ENCODE results near the gene FBXW9.

FBXW9 gene

DNA sequence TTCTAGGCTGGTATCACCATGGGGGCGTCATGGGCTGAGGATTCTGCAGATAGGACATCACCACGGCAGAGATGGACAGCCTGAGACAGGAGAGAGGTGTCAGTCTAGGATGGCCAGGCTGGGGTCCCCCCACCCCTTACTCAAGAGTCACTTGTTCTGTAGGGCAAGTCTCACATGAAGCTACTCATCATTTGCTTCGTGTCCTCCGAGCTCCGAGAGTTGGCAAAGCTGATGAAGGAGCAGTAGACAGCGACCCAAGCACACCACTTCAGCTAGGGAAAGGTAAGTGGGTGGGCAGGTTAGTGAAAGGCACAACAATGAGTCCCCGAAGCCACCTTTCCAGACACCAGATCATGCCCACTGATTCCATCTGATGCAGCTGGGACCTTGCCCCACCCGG lies 28.1 kb downstream of the FBXW9 start:
- peaks cover 55% of the 10 kb centered on the region for H3K36me3 ChIP-seq (ENCODE audit: insufficient read depth, low read length)
- H3K27ac ChIP-seq (ENCODE audit: low read length) = peak overlapping the region; percentile 94
- ATAC-seq (ENCODE audit: insufficient read depth, low read depth) = no peak

DNA sequence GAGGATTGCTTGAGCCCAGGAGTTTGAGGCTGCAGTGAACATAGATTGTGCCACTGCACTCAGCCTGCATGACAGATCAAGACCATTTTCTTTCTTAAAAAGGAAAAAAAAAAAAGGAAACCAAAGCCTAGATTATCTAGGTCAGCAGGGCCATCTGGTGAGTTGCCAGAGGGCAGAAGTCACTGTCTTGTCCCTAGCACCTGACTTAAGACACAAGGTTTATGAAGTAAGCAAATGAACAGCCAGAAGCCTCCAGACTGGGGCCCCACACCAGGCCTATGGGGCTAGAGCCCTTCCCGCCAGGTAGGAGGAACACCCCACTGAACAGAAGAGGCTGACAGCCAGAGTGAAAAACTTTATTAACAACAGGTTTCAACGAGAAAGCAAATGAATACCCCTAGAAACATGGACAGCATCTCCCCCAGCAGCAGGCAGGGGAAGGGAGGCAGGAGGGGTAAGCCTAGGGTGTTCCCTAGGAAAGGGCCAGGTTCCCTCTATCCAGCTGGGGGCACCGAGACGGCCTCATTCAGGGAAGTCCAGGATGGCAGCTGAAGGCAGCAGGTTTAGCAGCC lies 28.6 kb downstream of the FBXW9 start:
- DNase-seq = no peak
- Histone ChIP-seq H2AFZ (ENCODE audit: low read depth, low read length) (no peak overlapping the region), H3K4me2 (ENCODE audit: insufficient read depth, low read length) (peak overlapping the region; percentile 77), H3K27ac (ENCODE audit: low read length) (no peak overlapping the region), H3K27me3 (ENCODE audit: insufficient read depth, low read length, poor library complexity) (no peaks in the 10 kb centered on the region), H3K9me3 (ENCODE audit: insufficient read depth, low read length, severe bottlenecking) (no peaks in the 10 kb centered on the region), H3K79me2 (ENCODE audit: insufficient read depth, low read length) (peaks cover 62% of the 10 kb centered on the region), H4K20me1 (ENCODE audit: insufficient read depth, low read length) (peaks cover 12% of the 10 kb centered on the region; the same call in 1 of the 2 replicates), H3K4me3 (ENCODE audit: low read depth in 1 of 2, low read length in 2 of 2) (peak overlapping the region in 1 of 2 experiments; percentile 84; a peak in 2 of 4 replicates), H3K9ac (ENCODE audit: low read depth, low read length) (peak overlapping the region; percentile 74), H3K4me1 (ENCODE audit: insufficient read depth, low read length) (peaks cover 50% of the 10 kb centered on the region), H3K36me3 (ENCODE audit: insufficient read depth, low read length) (peaks cover 55% of the 10 kb centered on the region)
- no peak for ATAC-seq (ENCODE audit: insufficient read depth, low read depth)
- no peak for TF ChIP-seq EZH2 (IDR thresholded peaks at IDR 0.05; ENCODE audit: borderline replicate concordance, low read depth, low read length, severe bottlenecking)
- TF ChIP-seq, protein P1, sequence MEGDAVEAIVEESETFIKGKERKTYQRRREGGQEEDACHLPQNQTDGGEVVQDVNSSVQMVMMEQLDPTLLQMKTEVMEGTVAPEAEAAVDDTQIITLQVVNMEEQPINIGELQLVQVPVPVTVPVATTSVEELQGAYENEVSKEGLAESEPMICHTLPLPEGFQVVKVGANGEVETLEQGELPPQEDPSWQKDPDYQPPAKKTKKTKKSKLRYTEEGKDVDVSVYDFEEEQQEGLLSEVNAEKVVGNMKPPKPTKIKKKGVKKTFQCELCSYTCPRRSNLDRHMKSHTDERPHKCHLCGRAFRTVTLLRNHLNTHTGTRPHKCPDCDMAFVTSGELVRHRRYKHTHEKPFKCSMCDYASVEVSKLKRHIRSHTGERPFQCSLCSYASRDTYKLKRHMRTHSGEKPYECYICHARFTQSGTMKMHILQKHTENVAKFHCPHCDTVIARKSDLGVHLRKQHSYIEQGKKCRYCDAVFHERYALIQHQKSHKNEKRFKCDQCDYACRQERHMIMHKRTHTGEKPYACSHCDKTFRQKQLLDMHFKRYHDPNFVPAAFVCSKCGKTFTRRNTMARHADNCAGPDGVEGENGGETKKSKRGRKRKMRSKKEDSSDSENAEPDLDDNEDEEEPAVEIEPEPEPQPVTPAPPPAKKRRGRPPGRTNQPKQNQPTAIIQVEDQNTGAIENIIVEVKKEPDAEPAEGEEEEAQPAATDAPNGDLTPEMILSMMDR (IDR thresholded peaks at IDR 0.05; ENCODE audit: borderline replicate concordance, extremely low read depth, low read length, poor library complexity, severe bottlenecking) = no peak

More for the DNA sequence above, 28.1 kb downstream of the FBXW9 start:
- H3K4me3 ChIP-seq (ENCODE audit: low read depth in 1 of 2, low read length in 2 of 2) = peak overlapping the region; percentile 67 to 84; a peak in 3 of 4 replicates
- peak overlapping the region; percentile 74 for H3K9ac ChIP-seq (ENCODE audit: low read depth, low read length)
- DNase-seq = no peak
- no peak for TF ChIP-seq EZH2 (IDR thresholded peaks at IDR 0.05; ENCODE audit: borderline replicate concordance, low read depth, low read length, severe bottlenecking)
- TF ChIP-seq, protein P1 (IDR thresholded peaks at IDR 0.05; ENCODE audit: borderline replicate concordance, extremely low read depth, low read length, poor library complexity, severe bottlenecking) = no peak
- H3K4me2 ChIP-seq (ENCODE audit: insufficient read depth, low read length) = peak overlapping the region; percentile 77
- H4K20me1 ChIP-seq (ENCODE audit: insufficient read depth, low read length) = peaks cover 13% of the 10 kb centered on the region; the same call in 1 of the 2 replicates
- peaks cover 65% of the 10 kb centered on the region for H3K79me2 ChIP-seq (ENCODE audit: insufficient read depth, low read length)
- H2AFZ ChIP-seq (ENCODE audit: low read depth, low read length) = no peak overlapping the region
- peaks cover 50% of the 10 kb centered on the region for H3K4me1 ChIP-seq (ENCODE audit: insufficient read depth, low read length)
- no peaks in the 10 kb centered on the region for H3K9me3 ChIP-seq (ENCODE audit: insufficient read depth, low read length, severe bottlenecking)
- no peaks in the 10 kb centered on the region for H3K27me3 ChIP-seq (ENCODE audit: insufficient read depth, low read length, poor library complexity)

DNA sequence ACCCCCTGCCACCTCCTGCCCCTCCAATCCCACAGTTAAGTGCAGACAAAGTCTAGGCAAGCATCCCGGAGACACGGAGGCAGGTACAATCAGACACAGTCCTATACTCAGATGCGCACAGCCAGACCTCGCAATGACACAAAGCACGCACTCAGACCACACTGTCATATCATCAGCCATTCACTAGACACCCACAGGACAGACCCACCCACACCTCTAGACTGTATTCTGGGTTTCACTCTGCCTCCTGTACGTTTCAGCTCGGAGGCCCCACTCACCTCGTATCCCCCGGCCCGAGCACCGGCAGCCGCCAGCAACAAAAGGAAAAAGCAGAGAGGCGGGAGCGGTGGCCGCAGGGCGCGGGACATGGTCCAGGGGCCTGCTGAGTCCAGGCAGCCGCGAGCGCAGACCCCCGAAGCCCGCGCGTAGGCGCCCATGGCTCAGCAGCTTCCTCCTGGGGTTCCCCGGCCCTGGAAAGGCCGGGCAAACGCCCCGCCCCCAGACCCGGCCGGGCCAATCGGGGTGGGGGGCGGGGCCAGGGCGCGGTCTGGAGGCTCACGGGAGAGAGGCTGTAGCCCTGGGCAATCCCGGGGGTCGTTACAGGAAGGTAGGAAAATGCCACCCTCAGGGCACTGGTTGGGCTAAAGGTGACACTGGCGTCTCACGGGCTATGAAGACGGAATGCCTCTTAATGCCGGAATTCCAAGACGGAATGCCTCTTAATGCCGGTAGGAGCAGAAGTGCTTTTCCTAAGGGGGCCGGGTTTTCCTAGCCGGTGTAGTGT lies 30.0 kb downstream of the FBXW9 start, which contains the start of the genes MAN2B1 and WDR83:
TSS of gene MAN2B1 (minus strand) at position 478 of the 784 bp plus-strand sequence. CDS start at position 437, 41 bp downstream.
TSS of gene WDR83 (plus strand) at position 543 of the 784 bp plus-strand sequence. CDS start 2,984 bp downstream, outside the sequence.
- peaks cover 53% of the 10 kb centered on the region for H3K36me3 ChIP-seq (ENCODE audit: insufficient read depth, low read length)
- peaks cover 50% of the 10 kb centered on the region for H3K4me1 ChIP-seq (ENCODE audit: insufficient read depth, low read length)
- peak within 1 kb of the TSS; percentile 77 for H3K27ac ChIP-seq (ENCODE audit: low read length)
- no peaks in the 10 kb centered on the region for H3K9me3 ChIP-seq (ENCODE audit: insufficient read depth, low read length, severe bottlenecking)
- H4K20me1 ChIP-seq (ENCODE audit: insufficient read depth, low read length) = peaks cover 8% of the 10 kb centered on the region; the same call in 1 of the 2 replicates
- ATAC-seq (ENCODE audit: insufficient read depth, low read depth) (peak; percentile 92), DNase-seq (peak; percentile 85)
- peaks cover 57% of the 10 kb centered on the region for H3K79me2 ChIP-seq (ENCODE audit: insufficient read depth, low read length)
- peak within 1 kb of the TSS; percentile 84 to 86 for H3K4me3 ChIP-seq (ENCODE audit: low read depth in 1 of 2, low read length in 2 of 2)
- TF ChIP-seq, protein P1 (IDR thresholded peaks at IDR 0.05; ENCODE audit: borderline replicate concordance, extremely low read depth, low read length, poor library complexity, severe bottlenecking) = no peak
- TF ChIP-seq EZH2 (IDR thresholded peaks at IDR 0.05; ENCODE audit: borderline replicate concordance, low read depth, low read length, severe bottlenecking) = no peak
- H3K27me3 ChIP-seq (ENCODE audit: insufficient read depth, low read length, poor library complexity) = no peaks in the 10 kb centered on the region
- H3K4me2 ChIP-seq (ENCODE audit: insufficient read depth, low read length) = peak within 1 kb of the TSS; percentile 77
- peak within 1 kb of the TSS; percentile 94 for H2AFZ ChIP-seq (ENCODE audit: low read depth, low read length)
- H3K9ac ChIP-seq (ENCODE audit: low read depth, low read length) = peak within 1 kb of the TSS; percentile 74
